ENCODE data around the gene RTF1.
"Not testable (repeated sequence)": the region's sequence is repeated elsewhere in the genome, so short reads cannot be mapped to it uniquely, and the experiment has no call there.

RTF1 gene

DNA sequence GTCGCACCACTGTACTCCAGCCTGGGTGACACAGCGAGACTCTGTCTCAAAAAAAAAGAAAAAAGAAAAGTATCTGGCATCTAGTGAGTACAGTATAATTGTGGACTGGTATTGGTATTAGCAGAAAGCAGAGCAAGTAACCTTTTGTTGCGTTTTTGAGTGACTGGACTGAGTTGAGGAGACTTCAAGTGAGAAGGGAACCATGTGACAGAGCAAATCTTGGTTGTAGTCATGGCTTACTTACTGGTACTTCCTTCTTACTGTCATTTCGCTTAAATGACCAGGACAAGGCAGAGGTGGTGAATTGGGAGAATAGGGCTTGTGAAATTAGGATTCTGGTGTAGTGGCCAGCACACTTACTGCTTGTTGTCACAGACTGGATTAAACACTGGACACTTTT is 20.6 kb downstream of the RTF1 start:
- no peak for DNase-seq (ENCODE audit: low spot score)

DNA sequence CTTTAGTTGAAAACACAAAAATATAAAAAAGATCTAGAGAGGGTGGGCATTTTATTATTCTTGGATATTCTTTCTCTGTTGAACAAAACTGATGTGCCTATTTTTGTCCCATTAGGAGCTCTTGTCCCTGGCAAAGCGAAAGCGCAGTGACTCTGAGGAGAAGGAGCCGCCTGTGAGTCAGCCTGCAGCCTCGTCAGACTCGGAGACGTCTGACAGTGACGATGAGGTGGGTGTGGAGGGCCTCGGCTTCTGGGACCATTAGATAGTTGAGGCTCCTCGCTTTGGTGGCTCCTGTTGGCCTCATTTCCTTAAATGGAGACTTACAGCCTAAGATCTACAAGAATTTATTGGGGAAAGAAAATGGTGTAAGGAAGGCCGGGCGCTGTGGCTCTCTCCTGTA is 21.3 kb downstream of the RTF1 start:
- no peak for DNase-seq (ENCODE audit: low spot score)

- not testable (repeated sequence) for DNase-seq (ENCODE audit: low spot score)
These were observed 21.9 kb downstream of the RTF1 start for GRCh38 chr15:41438745-41439144.

- DNase-seq (ENCODE audit: low spot score), result no peak
These were observed 26.4 kb downstream of the RTF1 start for GRCh38 chr15:41443275-41443674.

- DNase-seq (ENCODE audit: low spot score), result no peak
These were observed 28.5 kb downstream of the RTF1 start for GRCh38 chr15:41445399-41445798.

DNA sequence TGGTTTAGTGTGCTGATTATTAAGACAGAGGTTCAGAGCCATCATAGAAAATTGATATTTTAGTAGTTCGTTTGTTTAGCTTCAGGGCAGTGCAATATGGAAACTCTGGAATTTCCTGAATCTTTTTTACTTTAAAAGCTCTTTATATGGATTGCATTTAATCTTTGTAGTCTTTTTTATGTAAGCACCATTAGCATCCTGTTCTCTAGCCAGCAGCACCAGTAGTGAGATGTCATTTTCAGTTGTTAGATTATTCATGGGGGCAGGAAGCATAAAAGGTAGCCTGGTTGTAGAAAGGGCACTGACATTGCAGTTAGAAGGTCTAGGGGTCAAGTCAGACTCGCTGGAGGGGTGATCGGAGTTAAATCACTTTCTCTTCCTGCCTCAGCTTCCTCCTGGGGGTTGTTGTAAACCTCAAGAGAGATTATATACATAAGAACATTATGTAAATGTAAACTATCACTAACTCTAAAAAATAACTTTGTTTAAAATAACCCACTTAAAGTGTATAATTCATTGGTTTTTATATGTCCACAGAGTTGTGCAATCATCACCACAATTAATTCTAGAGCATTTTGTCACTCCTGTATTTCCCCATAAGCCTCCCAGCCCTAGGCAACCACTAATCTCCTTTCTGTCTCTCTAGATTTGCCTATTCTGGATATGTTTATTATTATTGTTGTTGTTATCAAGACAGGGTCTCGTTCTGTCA is 45.3 kb downstream of the RTF1 start:
- DNase-seq (ENCODE audit: low spot score), result no peak

DNA sequence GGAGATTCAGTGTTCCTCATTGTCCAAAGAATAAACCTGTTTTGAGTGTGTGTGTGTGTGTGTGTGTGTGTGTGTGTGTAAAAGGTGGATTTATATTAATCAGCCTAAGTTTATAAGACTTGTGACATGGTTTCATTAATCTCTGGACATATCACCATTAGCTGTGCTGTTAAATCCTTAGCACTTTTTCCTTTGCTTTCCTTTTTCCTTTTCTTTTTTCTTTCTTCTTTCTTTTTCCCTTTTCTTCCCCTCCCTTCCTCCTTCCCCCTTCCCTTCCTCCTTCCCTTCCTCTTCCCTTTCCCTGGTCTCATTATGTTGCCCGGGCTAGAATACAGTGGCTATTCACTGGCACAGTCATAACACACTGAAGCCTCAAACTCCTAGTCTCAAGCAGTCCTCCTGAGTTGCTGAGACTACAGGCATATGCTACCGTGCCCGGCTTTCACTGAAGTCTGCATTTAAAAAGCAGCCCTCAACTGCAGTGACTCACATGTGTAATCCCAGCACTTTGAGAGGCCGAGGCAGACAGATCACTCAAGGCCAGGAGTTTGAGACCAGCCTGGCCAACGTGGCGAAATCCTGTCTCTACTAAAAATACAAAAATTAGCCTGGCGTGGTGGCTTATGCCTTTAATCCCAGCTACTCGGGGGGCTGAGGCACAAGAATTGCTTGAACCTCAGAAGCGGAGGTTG is 48.1 kb downstream of the RTF1 start:
- DNase-seq (ENCODE audit: low spot score), result no peak

- peak; percentile 51 for DNase-seq (ENCODE audit: low spot score)
These were observed 49.0 kb downstream of the RTF1 start for GRCh38 chr15:41465822-41466421.

DNA sequence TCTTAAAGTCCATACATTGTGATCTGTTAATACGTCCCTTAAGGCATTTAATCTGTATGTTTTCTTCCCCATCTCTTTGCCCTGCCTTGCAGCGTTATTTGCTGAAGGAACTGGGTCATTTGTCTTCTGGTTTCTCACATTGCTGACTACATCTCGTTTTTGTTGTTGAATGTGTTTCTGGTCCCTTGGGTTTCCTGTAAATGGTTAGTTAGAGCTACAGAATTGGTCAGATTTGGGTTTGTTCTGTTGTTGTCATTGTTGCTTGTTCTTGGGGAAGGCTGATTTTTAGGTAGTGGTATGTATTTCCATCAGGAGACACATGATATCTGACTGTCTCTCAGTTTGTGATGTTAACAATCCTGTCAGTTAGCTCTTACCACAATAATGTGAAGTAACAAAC is 49.8 kb downstream of the RTF1 start:
- no peak for DNase-seq (ENCODE audit: low spot score)

DNA sequence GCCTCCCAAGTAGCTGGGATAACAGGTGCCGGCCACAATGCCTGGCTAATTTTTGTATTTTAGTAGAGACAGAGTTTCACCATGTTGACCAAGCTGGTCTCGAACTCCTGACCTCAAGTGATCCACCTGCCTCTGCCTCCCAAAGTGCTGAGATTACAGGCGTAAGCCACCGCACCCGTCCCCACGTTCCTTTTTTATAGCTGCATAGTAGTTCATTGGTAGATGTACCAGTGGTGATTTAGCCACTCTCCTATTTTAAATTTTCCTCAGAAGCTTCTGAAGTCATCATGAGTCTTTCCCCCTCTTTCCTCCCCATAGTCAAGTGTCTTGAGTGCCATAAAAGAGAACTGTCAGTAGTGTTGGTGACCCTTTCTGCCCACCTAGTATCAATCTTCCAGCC is 52.7 kb downstream of the RTF1 start:
- not testable (repeated sequence) for DNase-seq (ENCODE audit: low spot score)

GRCh38 chr15:41473418-41473817 is 56.5 kb downstream of the RTF1 start:
- DNase-seq (ENCODE audit: low spot score), result no peak

DNA sequence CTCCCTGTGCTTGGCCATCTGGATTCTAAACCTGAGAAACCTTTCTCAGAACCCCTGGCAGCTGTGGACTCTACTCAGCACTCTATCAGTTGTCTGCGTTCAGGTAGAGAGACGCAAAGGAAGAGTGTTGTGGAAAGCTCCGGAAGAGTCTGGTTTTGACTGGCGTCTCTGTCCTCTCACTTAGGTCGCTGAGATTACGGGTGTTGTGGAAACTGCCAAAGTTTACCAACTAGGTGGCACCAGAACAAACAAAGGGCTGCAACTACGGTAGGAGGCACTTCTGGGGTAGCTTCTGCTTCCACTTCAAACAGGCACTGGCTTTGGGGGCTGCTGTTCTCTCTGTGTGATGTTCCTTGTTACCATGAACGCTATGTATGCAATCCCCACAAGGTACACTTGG is 57.5 kb downstream of the RTF1 start:
- no peak for DNase-seq (ENCODE audit: low spot score)

- no peak for DNase-seq (ENCODE audit: low spot score)
These were observed 58.0 kb downstream of the RTF1 start for GRCh38 chr15:41474941-41475340.

DNA sequence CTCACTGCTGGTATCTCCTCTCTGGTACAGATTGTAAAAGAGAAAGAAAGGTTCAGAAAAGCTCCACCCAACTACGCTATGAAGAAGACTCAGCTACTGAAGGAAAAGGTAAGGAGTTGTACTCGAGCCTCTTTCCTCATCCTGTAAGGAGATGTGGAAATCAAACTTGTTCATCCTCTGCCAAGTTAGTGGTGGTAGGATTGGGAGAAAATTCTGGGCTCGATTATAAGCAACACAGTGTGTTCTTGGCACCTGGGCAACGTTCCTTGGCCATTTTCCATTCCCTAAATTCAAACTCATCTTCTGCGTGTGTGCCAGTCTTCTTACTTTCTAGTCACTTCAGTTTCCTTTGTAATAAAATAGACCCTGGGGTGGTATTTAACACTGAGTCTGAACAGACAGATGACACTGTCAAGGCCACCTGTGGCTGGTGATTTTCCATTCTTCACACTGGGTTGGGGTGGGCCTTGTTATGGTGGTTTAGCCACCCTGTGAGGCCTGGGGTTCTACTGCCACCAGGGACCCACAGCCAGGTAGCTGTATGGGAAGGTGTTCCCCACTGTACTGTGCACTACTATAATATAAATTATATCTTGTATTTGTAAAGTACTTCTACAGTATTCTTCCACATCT is 59.6 kb downstream of the RTF1 start:
- DNase-seq (ENCODE audit: low spot score), result no peak

- no peak for DNase-seq (ENCODE audit: low spot score)
These were observed 63.7 kb downstream of the RTF1 start for GRCh38 chr15:41480396-41481140.

- no peak for DNase-seq (ENCODE audit: low spot score)
These were observed 65.4 kb downstream of the RTF1 start for GRCh38 chr15:41482110-41482877.

DNA sequence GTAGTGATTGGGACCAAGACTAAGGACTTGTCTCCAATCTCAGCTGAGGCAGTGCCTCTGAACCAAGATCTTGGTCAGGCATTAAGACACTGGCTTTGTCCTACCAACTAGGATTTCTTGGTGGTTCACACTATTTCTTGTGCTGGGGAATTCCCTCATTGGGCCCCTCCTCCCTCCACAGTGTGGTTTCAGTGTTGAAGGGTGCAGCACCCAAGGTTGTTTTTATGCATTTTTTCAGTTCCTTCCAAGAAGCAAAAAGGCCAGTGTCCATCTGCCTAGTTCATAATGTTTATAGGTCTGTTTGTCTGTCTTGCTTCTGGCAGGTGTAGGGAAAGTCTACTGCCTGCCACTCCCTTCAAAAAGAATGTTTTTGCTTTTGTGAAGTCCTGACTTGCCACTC is 66.2 kb downstream of the RTF1 start:
- DNase-seq (ENCODE audit: low spot score), result no peak

DNA sequence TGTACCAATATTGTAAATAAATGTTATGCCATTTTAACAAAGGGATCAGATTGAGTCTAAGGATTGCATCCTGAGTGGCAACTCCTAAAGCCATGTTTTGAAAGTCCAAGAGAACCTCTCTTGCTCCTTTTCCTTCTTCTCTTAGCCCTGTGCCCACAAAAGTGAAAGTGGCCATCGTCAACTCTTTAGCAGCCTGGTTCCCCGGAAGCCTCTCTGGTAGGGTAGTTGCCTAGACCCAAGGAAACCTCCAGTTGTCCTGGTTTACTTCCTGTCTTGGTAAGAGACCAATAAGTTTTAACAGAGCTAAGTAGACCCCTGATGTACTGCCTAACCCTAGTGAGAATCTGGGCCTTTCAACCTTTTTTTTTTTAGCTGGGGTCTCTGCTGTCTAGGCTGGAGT is 66.6 kb downstream of the RTF1 start:
- no peak for DNase-seq (ENCODE audit: low spot score)

DNA sequence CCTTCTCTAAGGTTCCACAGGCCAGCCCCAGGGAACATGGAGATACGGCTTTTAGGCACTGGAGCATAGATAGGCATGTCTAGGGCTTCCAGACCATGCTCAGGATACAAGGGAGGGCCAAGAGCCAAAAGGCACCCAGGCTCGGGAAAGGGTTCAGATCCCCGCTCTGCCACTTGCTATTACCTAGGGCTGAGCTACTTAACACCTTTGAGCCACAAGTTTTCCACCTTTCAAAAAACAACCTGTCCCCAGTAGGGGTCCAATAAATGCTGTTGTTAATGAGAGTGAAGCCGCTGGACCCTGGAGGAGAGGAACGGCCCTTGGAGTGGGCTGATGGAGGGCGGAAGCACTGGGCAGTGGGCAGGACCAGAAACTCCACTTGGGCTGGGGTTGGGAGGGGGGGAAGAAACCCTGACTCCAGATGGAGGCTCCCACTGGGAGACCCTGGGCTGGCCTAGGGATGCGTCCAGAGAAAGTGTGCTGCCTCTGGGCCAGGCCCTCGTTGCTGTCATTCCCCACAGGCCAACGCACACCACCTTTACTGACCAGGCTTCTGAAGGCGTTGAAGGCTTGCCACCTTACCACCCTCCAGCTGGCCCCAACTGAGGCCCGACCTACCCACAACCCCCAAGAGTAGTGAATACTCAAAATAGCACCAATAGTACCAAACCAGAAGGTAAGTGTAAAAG is 68.2 kb downstream of the RTF1 start:
- no peak for DNase-seq (ENCODE audit: low spot score)

DNA sequence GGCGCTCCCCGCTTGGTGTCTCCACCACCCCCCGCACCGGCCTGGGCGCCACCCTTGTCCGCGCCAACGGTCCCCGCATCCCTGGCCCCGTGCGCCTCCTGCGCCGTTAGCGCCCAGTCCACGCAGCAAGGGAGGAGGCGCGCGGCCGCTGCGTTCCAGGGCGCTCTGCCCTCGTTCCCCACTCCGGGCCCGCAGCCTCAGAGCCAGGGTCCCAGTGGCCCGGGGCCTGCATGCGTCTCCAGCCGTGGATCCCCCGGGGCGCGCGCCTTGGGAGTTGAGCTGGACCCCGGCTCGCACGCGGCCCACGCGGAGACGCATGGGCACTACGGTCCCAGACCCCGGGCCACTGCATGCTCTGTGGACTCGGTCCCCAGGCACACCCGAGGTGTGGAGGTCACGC is 69.4 kb downstream of the RTF1 start:
- no peak for DNase-seq (ENCODE audit: low spot score)

- no peak for DNase-seq (ENCODE audit: low spot score)
These were observed 70.5 kb downstream of the RTF1 start for GRCh38 chr15:41487381-41487780.

Data from AG20443 (cell line).